IMR-90 (cell line): Measurements from ENCODE around the gene TMTC2. TPM values are rescaled to one million over a fixed set of nuclear protein-coding genes. Genes with fewer than 3 reads are reported as not detected.

Experiments
- ATAC-seq: fragments of 200-7000 bp; cut with Tn5 transposase; 2 replicates; pipeline ENCODE4 v1.9.1; 2020; ENCODE audit warnings: low read depth, mild to moderate bottlenecking, moderate library complexity
- BruUV-seq: library from RNA; stranded (reverse); fragments of 400-500 nt; replicated peaks from 2 replicates; lab custom pipeline; 2021; lab: Mats Ljungman, UMichigan
- CTCF ChIA-PET: fragments of 300-600 bp; formaldehyde crosslinking; extraction: SDS; loops from one replicate; lab custom pipeline; 2021; ENCODE audit warnings: antibody characterized with exemption; lab: Yijun Ruan, JAX
- POLR2A ChIA-PET: fragments of 300-600 bp; sonication (Branson Sonifier 250); formaldehyde crosslinking; loops from one replicate; lab custom pipeline; 2022; ENCODE audit warnings: antibody characterized with exemption; ENCODE audit not compliant: unreplicated experiment; lab: Charles Lee
- DNase-seq: peaks from one replicate; pipeline ENCODE4 v3.0.0; 2013
- H2AFZ ChIP-seq: replicated peaks from 2 replicates; pipeline ENCODE3; 2013; ENCODE audit warnings: low read length, mild to moderate bottlenecking; ENCODE audit not compliant: poor library complexity
- H2AK5ac ChIP-seq: 2 replicates; pipeline ENCODE4 v1.6.1; 2013; ENCODE audit warnings: low read depth, low read length, inconsistent platforms
- H2AK9ac ChIP-seq: replicated peaks from 2 replicates; pipeline ENCODE3; 2013; ENCODE audit warnings: mild to moderate bottlenecking, low read depth, low read length, moderate library complexity; ENCODE audit not compliant: poor library complexity
- H2BK120ac ChIP-seq: 2 replicates; pipeline ENCODE4 v1.6.1; 2013; ENCODE audit warnings: low read depth, low read length, inconsistent platforms
- H2BK15ac ChIP-seq: 3 replicates; pipeline ENCODE4 v1.6.1; 2013; ENCODE audit warnings: low read depth, low read length, inconsistent platforms
- H2BK20ac ChIP-seq: 2 replicates; pipeline ENCODE4 v1.6.1; 2013; ENCODE audit warnings: low read depth, mild to moderate bottlenecking, inconsistent platforms, low read length, moderate library complexity
- H2BK5ac ChIP-seq: 2 replicates; pipeline ENCODE4 v1.6.1; 2013; ENCODE audit warnings: mild to moderate bottlenecking, low read depth, low read length, inconsistent platforms; ENCODE audit not compliant: poor library complexity, severe bottlenecking
- H3K14ac ChIP-seq: replicated peaks from 2 replicates; pipeline ENCODE4 v1.6.1; 2013; ENCODE audit warnings: low read depth, low read length, inconsistent platforms
- H3K18ac ChIP-seq: 2 replicates; pipeline ENCODE4 v1.6.1; 2013; ENCODE audit warnings: low read depth, low read length, control low read depth
- H3K23ac ChIP-seq: 2 replicates; pipeline ENCODE4 v1.6.1; 2013; ENCODE audit warnings: low read depth, low read length, inconsistent platforms
- H3K27ac ChIP-seq: 2 replicates; pipeline ENCODE4 v1.5.1; 2013; ENCODE audit warnings: mild to moderate bottlenecking, control low read depth, low read length; ENCODE audit not compliant: insufficient read depth
- H3K27me3 ChIP-seq: 2 replicates; pipeline ENCODE4 v1.6.1; 2013; ENCODE audit warnings: low read length; ENCODE audit not compliant: control insufficient read depth, insufficient read depth
- H3K36me3 ChIP-seq: 2 replicates; pipeline ENCODE4 v1.6.1; 2013; ENCODE audit warnings: low read length, mixed read lengths; ENCODE audit not compliant: control insufficient read depth, insufficient read depth
- H3K4ac ChIP-seq: 2 replicates; pipeline ENCODE4 v1.6.1; 2013; ENCODE audit warnings: low read depth, low read length, inconsistent platforms
- H3K4me1 ChIP-seq: 2 replicates; pipeline ENCODE4 v1.6.1; 2013; ENCODE audit warnings: low read length, mixed read lengths; ENCODE audit not compliant: control insufficient read depth, insufficient read depth
- H3K4me2 ChIP-seq: 2 replicates; pipeline ENCODE4 v1.6.1; 2013; ENCODE audit warnings: low read depth, mild to moderate bottlenecking, control low read depth, low read length, moderate library complexity
- H3K4me3 ChIP-seq: 2 replicates; pipeline ENCODE4 v1.5.1; 2013; ENCODE audit warnings: low read depth, mild to moderate bottlenecking, control low read depth, low read length, moderate library complexity; ENCODE audit not compliant: insufficient read depth
- H3K56ac ChIP-seq: 2 replicates; pipeline ENCODE4 v1.6.1; 2013; ENCODE audit warnings: low read length, inconsistent platforms; ENCODE audit not compliant: insufficient read depth; ENCODE audit errors: extremely low read depth
- H3K79me1 ChIP-seq, 2 experiments: 2 replicates each; pipeline ENCODE4 v1.6.1; 2013; ENCODE audit warnings: low read length in 2 of 2, inconsistent platforms in 1 of 2, low read depth in 1 of 2
- H3K9ac ChIP-seq: 2 replicates; pipeline ENCODE4 v1.6.1; 2013; ENCODE audit warnings: low read depth, low read length, control low read depth
- H3K9me1 ChIP-seq: 2 replicates; pipeline ENCODE4 v1.6.1; 2013; ENCODE audit warnings: low read length, inconsistent platforms; ENCODE audit not compliant: insufficient read depth
- H3K9me3 ChIP-seq: 2 replicates; pipeline ENCODE4 v1.6.1; 2013; ENCODE audit warnings: low read length; ENCODE audit not compliant: control insufficient read depth, insufficient read depth
- H4K20me1 ChIP-seq: 2 replicates; pipeline ENCODE4 v1.6.1; 2013; ENCODE audit warnings: low read length, inconsistent platforms; ENCODE audit not compliant: insufficient read depth
- H4K5ac ChIP-seq: 2 replicates; pipeline ENCODE4 v1.6.1; 2013; ENCODE audit warnings: mild to moderate bottlenecking, low read depth, low read length, control low read depth
- H4K8ac ChIP-seq, 2 experiments: 2 replicates each; pipeline ENCODE4 v1.6.1; 2013; ENCODE audit warnings: low read depth in 2 of 2, low read length in 2 of 2, control low read depth in 1 of 2, inconsistent platforms in 1 of 2
- H4K91ac ChIP-seq: 2 replicates; pipeline ENCODE4 v1.6.1; 2013; ENCODE audit warnings: low read depth, low read length, inconsistent platforms; ENCODE audit not compliant: insufficient read depth
- BHLHE40 ChIP-seq: fragments of 150-350 bp; IDR thresholded peaks from 2 replicates; pipeline ENCODE4 v1.6.1; 2016; ENCODE audit warnings: mild to moderate bottlenecking, low read depth, low read length
- MAFK ChIP-seq: IDR thresholded peaks from 2 replicates; pipeline ENCODE4 v1.6.1; 2012; ENCODE audit warnings: low read depth, low read length, improper control_type of control experiment
- MAZ ChIP-seq: IDR thresholded peaks from 2 replicates; pipeline ENCODE4 v1.6.1; 2012; ENCODE audit warnings: low read depth, mild to moderate bottlenecking, low read length, improper control_type of control experiment, moderate library complexity, borderline replicate concordance
- NFE2L2 ChIP-seq: fragments of 150-350 bp; IDR thresholded peaks from 2 replicates; pipeline ENCODE4 v1.6.1; 2016; ENCODE audit warnings: low read depth, mild to moderate bottlenecking, low read length
- POLR2A ChIP-seq: IDR thresholded peaks from 2 replicates; pipeline ENCODE4 v1.6.1; 2012; ENCODE audit warnings: mild to moderate bottlenecking, low read depth, low read length
- RAD21 ChIP-seq: IDR thresholded peaks from 2 replicates; pipeline ENCODE4 v1.6.1; 2012; ENCODE audit warnings: low read length, improper control_type of control experiment
- RCOR1 ChIP-seq: IDR thresholded peaks from 2 replicates; pipeline ENCODE4 v1.6.1; 2012; ENCODE audit warnings: mild to moderate bottlenecking, low read length, improper control_type of control experiment; ENCODE audit not compliant: insufficient replicate concordance
- SMC3 ChIP-seq: fragments of 150-350 bp; IDR thresholded peaks from 2 replicates; pipeline ENCODE4 v1.6.1; 2016; ENCODE audit warnings: low read depth, mild to moderate bottlenecking, antibody characterized with exemption, low read length, moderate library complexity
- WGBS, 2 experiments: methylation state at CpG; one replicate each; pipeline versions ENCODE4 v1.1.5 to v1.1.7; 2013; ENCODE audit warnings: missing lambda C conversion rate in 2 of 2; ENCODE audit not compliant: insufficient read length in 1 of 2; ENCODE audit errors: extremely low coverage in 2 of 2; 5-methylcytosine and 5-hydroxymethylcytosine counted together
- dilution Hi-C: fragments of 300-500 bp; cut with HindIII; formaldehyde crosslinking; loops from one replicate; pipeline ENCODE4 v1.14.3; 2018; ENCODE audit warnings: low sequenced_read_pairs; ENCODE audit not compliant: unreplicated experiment
- in situ Hi-C: fragments of 300-500 bp; cut with MboI; formaldehyde crosslinking; loops from 3 replicates; pipeline ENCODE4 v1.14.3; 2019; ENCODE audit warnings: low sequenced_read_pairs, inconsistent platforms, mixed read lengths
- intact Hi-C: fragments of 100-400 bp; cut with micrococcal nuclease; formaldehyde crosslinking; loops from 2 replicates; pipeline ENCODE4 v1.10.0; 2022
- polyA plus RNA-seq, 3 experiments: library from polyadenylated mRNA; depleted of rRNA; stranded (reverse); fragments of >200 nt; gene quantifications; 2 replicates each; pipeline ENCODE4 v1.2.3, GENCODE V29; 2012; ENCODE audit warnings: low replicate concordance in 1 of 3
- total RNA-seq: library from RNA; depleted of rRNA; stranded (reverse); fragments of >200 nt; gene quantifications from 2 replicates; pipeline ENCODE4 v1.2.3, GENCODE V29; 2012
- TF ChIP-seq, protein P1 (sequence below): conservative IDR thresholded peaks from 2 replicates; pipeline ENCODE4 v1.5.1; 2012; ENCODE audit warnings: mild to moderate bottlenecking, low read depth, low read length, improper control_type of control experiment

The TMTC2 gene
- total and polyA plus RNA-seq, 2 of the 4 experiments (the other 2 are of a cell fraction), result 0.56 to 1.4 TPM

DNA sequence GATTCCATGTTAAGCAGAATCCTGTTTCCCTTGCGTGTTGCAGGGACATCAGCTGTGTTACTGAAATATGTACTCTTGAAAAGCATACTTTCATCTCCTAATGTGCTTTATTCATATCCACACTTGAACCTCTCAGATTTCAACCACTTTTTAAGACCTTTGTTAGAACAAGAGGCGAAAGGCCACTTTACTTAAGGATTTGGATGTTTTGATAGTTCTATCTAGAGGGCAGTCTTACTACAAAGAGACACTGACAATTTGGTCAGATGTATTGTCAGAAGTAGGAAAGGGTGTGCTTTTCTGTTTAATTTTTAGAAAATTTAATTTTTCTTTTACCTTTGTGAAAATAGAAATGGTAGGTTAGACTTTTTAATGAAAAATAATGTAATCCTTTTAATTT, 267.9 kb downstream of the TMTC2 start:
- no peaks in the 10 kb centered on the region for H3K4me1 ChIP-seq
- no CpG with 5 or more reads among the region's 2 CpGs for WGBS, 2 experiments
- dilution Hi-C loops, result no loop called here
- ATAC-seq, result no peak
- H3K27ac ChIP-seq, result no peak overlapping the region
- H3K9me3 ChIP-seq, result no peaks in the 10 kb centered on the region
- H4K20me1 ChIP-seq, result no peaks in the 10 kb centered on the region
- no peaks in the 10 kb centered on the region for H3K27me3 ChIP-seq
- H3K79me1 ChIP-seq, result no peaks in the 10 kb centered on the region
- H3K4me2 ChIP-seq, result no peak overlapping the region
- no peak overlapping the region for H3K18ac ChIP-seq
- ChIA-PET POLR2A (no interaction called here), CTCF (no interaction called here)
- H2BK20ac ChIP-seq, result no peak overlapping the region
- H3K9me1 ChIP-seq, result no peaks in the 10 kb centered on the region
- intact Hi-C loops, result no loop called here
- no peak overlapping the region for H3K23ac ChIP-seq
- no peak overlapping the region for H4K8ac ChIP-seq
- no peak overlapping the region for H2BK120ac ChIP-seq
- no peaks in the 10 kb centered on the region for H3K36me3 ChIP-seq
- in situ Hi-C loops, result no loop called here
- H2BK15ac ChIP-seq, result no peak overlapping the region
- H4K5ac ChIP-seq, result no peak overlapping the region
- no peak overlapping the region for H2AK9ac ChIP-seq
- no TSS peak for BruUV-seq
- no peak overlapping the region for H2BK5ac ChIP-seq
- no peak for DNase-seq
- H4K91ac ChIP-seq, result no peak overlapping the region
- TF ChIP-seq RCOR1 (no peak), POLR2A (no peak), RAD21 (no peak), MAZ (no peak), MAFK (no peak), BHLHE40 (no peak), NFE2L2 (no peak), SMC3 (no peak)
- TF ChIP-seq, protein P1, sequence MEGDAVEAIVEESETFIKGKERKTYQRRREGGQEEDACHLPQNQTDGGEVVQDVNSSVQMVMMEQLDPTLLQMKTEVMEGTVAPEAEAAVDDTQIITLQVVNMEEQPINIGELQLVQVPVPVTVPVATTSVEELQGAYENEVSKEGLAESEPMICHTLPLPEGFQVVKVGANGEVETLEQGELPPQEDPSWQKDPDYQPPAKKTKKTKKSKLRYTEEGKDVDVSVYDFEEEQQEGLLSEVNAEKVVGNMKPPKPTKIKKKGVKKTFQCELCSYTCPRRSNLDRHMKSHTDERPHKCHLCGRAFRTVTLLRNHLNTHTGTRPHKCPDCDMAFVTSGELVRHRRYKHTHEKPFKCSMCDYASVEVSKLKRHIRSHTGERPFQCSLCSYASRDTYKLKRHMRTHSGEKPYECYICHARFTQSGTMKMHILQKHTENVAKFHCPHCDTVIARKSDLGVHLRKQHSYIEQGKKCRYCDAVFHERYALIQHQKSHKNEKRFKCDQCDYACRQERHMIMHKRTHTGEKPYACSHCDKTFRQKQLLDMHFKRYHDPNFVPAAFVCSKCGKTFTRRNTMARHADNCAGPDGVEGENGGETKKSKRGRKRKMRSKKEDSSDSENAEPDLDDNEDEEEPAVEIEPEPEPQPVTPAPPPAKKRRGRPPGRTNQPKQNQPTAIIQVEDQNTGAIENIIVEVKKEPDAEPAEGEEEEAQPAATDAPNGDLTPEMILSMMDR, result no peak
- H3K14ac ChIP-seq, result no peak overlapping the region
- H3K4ac ChIP-seq, result no peak overlapping the region
- H3K9ac ChIP-seq, result no peak overlapping the region
- H3K4me3 ChIP-seq, result no peak overlapping the region
- no peak overlapping the region for H2AFZ ChIP-seq
- no peak overlapping the region for H2AK5ac ChIP-seq
- no peak overlapping the region for H3K56ac ChIP-seq
